NCI-H1694 treated with DMSO at 0.1 percent for 48 hours (cell line): ENCODE measurements around the gene SVIL.
"Not testable (repeated sequence)": the region's sequence is repeated elsewhere in the genome, so short reads cannot be mapped to it uniquely, and the experiment has no call there.

Experiments used
- DNase-seq: peaks from one replicate; lab custom pipeline; 2025; lab: John Stamatoyannopoulos, UW

Gene SVIL

DNA sequence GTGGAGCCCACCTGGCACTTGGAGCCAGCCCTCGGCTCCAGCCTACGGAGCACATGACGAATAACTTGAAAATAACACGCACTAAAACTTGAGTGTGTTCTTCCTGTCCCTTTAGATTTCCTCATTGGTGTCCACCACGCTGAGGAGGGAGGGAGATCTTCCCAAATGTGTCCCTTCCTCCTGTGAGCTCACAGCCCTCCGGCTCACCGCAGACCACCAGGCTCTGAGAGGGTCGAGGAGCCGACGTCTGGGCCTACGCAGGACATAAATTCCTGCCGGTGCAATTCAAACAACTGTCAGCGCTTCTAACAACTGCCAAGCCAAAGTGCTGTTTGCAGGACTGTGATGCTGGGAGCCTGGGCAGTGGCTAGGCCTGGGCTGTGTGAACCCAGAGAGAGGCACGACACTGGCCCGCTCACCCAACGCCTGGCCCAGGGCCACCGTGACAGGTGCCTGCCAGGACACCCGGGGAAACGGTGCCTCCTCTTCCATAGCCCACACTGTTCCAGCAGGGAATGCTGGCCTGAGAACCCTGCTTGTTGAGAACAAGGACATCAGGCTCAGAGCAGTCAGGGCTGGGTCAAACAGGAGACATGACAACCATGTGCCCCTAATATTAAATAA lies 118.3 kb downstream of the SVIL start:
- DNase-seq, result not testable (repeated sequence)

DNA sequence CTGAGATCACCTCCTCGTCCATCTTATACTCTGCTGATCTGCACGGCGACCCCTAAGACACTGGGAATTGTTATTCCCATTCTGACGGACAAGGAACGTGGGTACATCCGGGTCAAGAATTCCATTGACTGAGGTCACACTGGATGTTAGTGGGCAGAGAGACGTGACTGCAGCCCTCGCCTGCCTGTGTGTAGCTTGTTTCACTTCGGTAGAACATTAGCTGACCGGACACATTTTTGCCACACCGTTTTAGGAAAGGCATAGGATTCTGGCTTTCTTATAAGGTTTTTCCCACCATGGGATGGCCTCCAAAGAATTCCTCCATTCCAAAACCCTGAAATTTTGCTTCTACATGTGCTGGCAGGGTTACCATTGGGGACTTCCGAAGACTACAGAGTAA lies 118.9 kb downstream of the SVIL start:
- DNase-seq, result not testable (repeated sequence)

- DNase-seq, result not testable (repeated sequence)
Observed at GRCh38 chr10:29515104-29515503, 119.7 kb downstream of the SVIL start.

GRCh38 chr10:29514306-29514705 lies 120.5 kb downstream of the SVIL start:
- DNase-seq, result no peak

- no peak for DNase-seq
Observed at GRCh38 chr10:29512425-29512974, 122.3 kb downstream of the SVIL start.

DNA sequence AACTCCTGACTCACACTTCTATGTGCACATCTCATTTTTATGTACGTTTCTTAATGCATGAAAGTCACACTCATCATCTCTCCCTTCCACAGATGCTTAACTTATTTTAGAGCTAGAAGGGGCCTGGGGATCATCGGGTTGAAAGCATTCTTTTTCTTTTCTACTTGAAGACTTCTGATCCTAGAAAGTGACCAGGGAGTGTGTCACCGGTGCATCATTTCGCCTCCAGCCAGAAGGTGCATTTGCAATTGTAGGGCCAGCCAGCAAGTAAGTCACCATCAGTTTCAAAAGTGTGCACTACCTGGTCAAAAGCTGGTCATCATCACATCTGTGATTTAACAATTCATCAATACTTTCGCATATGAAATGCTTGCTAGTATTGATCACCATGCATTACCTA lies 123.0 kb downstream of the SVIL start:
- DNase-seq, result not testable (repeated sequence)

DNA sequence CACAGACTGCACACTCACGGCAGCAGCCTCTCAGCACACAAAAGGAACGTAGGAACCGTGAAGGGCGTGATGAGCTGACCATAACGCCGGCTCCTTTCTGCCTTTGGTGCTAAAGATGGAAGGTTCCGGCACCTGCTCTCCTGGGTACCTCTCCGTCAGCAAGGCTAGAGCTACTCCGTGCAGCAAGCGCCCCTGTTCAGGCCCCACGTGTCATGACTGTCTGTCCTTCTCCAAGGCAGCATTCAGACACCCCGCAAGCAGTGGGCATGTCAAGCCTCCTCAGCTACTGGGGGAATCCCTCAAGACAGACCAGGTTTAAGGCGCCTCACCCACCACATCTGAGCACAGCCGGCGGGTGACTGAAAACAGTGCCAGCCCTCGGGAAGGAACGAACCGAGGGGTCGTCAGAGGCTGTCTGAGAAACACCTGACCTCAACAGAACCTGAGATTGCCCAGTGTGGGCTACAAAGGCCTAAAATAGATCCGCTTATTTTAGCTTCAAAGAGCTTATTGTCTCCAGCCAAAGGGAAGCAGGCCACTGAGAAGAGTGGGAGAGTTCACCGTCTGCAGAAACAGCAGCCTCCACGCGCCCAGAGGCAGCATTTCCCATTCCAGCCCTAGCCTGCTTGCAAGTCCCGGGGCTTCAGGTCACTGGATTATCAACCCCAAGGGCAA lies 124.2 kb downstream of the SVIL start:
- DNase-seq, result not testable (repeated sequence)

- no peak for DNase-seq
Observed at GRCh38 chr10:29508554-29509244, 126.1 kb downstream of the SVIL start.

GRCh38 chr10:29507750-29508149 lies 127.0 kb downstream of the SVIL start:
- DNase-seq, result not testable (repeated sequence)

DNA sequence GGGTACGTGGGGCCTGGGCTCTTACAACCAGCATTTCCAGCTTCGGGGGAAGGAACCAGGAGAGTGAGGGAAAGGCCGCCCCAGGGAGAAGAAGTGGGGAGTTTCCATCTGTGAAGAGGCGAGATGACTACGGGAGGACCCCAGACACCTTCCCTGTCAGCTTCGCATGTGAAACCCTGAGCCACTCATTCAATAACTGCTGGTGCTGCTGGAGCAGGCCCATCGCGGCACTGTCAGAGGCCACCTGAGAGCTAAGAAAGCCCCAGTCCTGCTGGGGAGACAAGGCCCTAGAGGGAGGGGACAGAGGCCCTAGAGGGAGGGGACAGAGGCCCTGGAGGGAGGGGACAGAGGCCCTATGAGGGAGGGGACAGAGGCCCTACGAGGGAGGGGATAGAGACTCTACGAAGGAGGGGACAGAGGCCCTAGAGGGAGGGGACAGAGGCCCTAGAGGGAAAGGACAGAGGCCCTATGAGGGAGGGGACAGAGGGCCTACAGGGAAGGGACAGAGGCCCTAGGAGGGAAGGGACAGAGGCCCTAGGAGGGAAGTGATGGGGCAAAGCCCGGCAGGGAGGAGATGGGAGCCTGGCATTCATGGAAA lies 128.3 kb downstream of the SVIL start:
- DNase-seq, result not testable (repeated sequence)

- no peak for DNase-seq
Observed at GRCh38 chr10:29502351-29502750, 132.4 kb downstream of the SVIL start.

DNA sequence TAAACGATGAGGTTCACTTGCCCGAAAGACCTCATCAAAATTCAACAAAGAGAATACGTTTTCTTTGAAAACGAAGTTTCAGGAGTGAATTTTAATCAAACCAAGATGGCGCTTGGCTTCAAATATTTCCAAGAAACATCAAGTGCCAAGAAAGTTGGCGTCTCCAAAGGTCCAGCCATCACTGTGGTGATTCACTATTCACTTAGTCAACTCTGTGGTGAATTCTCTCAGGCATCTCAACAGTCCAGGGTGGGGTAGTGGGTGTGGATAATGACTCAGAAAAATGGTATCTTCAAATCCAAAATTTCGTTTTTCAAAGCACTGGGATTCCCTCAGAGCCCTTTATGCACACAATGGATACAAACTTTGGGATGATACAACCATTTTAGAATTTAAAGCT lies 133.1 kb downstream of the SVIL start:
- no peak for DNase-seq

DNA sequence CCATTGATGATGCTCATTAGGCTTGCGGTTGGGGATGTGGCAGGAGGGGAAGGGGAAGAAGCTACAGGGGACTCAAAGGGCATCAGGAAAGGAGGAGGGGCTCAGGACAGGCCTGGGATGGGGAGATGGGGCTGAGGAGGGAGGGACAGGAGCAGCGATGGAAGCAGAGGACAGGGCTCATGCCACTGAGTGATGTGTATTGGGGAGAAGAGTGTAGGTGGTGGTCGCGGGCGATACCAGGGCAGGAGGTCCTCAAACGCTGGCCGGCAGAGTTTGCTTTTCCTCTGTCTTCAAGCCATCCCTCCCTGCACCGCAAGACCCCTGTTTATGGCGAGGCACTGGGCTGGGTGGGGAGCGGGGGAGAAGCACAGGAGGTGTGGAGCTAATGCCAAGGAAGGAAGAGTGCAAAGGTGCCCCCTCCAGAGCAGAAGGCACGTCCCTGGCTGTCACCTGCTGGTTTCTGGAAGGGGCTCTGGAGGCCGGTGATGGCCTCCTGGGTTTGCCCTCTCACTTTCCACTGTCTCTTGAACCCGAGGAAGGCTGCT lies 134.7 kb downstream of the SVIL start:
- no peak for DNase-seq

DNA sequence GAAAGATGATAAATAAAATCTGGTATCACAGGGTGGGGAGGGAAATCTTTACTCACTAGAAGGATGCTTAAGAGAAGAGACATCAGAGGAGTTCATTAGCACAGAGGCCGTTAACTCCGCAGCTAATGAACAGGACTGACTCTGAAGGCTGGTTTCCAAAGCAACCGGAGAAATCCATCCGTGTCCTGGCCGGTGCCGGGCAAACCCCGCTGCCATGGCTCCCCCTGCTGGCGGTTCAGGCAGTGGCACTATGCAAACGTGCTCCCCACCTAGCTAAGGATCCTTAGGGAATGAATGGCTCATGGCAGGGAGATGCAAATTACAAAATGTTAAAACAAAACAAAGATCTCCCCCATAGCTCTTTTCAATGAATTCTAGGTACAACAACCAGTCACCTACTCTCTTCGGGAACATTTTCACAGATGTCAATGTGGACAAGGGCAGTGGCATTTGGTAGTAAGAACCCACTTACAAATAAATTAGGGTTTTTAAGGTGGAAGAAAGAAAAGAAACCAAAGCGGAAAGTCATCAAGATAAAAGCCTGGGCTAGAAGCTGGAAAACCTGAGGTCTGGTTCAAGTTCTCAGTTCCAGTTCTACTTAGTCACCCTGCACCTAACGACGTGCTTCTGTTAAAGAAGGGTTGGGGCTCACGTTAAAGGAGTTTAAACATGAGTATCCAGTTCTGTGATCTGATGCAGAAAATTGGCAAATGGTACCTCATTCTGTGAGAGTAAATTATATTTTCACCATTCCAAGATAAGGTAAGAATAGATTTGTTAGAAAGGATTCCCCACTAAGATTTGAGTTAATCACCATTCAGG lies 138.2 kb downstream of the SVIL start:
- peak; percentile 39 for DNase-seq

- no peak for DNase-seq
Observed at GRCh38 chr10:29495366-29495765, 139.4 kb downstream of the SVIL start.

- no peak for DNase-seq
Observed at GRCh38 chr10:29493697-29494096, 141.1 kb downstream of the SVIL start.

DNA sequence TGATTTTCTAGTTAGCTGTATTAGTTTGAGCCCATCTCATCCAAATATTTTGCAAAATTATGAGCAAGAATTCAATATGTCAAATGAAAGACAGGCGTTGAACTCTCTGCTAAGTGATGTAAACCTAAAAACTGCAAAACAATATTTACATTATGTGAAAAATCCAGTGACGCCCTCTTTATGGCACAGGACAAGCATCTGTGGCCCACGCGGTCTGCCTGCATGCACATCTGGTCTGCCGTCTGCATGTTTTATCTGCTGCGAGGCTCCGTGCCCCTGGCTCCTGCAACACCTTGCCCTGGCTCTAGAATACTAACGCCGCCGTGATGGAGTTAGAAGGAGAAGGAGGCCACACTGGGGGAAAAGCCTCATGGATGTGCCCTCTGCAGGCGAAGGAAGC lies 142.0 kb downstream of the SVIL start:
- no peak for DNase-seq

- DNase-seq, result no peak
Observed at GRCh38 chr10:29491918-29492317, 142.9 kb downstream of the SVIL start.

DNA sequence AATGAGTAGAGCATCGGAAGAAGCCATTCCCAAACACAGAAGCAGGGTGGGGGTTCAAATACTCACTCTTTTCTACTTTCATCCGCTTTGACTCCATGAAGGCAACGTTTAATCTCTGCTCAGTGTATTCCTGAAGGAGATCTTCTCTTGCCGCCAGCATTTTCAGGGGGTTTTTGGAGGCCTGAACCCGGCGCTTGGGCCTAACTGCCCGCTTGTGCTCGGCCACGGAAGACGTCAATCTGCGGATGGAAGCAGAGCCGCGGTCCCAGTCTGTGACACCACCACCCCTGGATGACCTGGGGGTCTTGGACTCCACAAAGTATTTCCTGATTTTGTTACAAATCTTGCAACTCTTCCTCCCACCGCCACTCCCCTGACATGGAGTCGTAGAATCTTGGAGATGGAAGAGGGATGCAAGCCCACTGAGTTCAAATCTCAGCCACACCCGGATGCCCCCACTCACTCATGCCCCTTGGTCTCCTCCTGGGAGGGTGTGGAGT lies 143.9 kb downstream of the SVIL start:
- DNase-seq, result not testable (repeated sequence)

- not testable (repeated sequence) for DNase-seq
Observed at GRCh38 chr10:29488471-29488870, 146.3 kb downstream of the SVIL start.

GRCh38 chr10:29487884-29488266 lies 146.9 kb downstream of the SVIL start:
- not testable (repeated sequence) for DNase-seq
